ENCODE results near the gene ST8SIA5.

DNA sequence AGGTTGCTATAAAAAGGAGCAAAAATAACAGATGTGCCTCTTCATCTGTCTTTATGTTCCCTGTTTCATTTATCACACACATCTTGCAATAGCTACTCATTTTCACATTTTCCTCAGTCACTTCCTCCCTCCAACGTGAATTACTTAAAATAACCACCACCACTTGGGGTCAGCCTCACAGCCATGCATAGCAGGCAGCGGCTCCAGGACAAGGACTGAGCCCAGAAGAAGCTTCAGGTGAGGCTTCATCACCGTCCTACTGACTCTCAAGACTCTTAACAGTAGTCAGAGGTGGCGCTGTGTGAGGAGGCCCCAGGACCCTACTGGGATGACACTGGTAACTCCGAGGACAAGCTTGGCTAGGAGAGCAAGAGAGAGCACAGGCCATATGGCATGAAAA lies 15.5 kb upstream of the ST8SIA5 start:
- TF ChIP-seq, protein P1, sequence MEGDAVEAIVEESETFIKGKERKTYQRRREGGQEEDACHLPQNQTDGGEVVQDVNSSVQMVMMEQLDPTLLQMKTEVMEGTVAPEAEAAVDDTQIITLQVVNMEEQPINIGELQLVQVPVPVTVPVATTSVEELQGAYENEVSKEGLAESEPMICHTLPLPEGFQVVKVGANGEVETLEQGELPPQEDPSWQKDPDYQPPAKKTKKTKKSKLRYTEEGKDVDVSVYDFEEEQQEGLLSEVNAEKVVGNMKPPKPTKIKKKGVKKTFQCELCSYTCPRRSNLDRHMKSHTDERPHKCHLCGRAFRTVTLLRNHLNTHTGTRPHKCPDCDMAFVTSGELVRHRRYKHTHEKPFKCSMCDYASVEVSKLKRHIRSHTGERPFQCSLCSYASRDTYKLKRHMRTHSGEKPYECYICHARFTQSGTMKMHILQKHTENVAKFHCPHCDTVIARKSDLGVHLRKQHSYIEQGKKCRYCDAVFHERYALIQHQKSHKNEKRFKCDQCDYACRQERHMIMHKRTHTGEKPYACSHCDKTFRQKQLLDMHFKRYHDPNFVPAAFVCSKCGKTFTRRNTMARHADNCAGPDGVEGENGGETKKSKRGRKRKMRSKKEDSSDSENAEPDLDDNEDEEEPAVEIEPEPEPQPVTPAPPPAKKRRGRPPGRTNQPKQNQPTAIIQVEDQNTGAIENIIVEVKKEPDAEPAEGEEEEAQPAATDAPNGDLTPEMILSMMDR (IDR thresholded peaks at IDR 0.05; ENCODE audit: low read depth, low read length, poor library complexity, severe bottlenecking), result peak; percentile 53
- no peak for TF ChIP-seq EZH2phosphoT487 (IDR thresholded peaks at IDR 0.05; ENCODE audit: borderline replicate concordance, low read length)
